Adipose tissue (tissue), 3 donors: Measurements from ENCODE around the gene ABCA4. TPM values are rescaled to one million over a fixed set of nuclear protein-coding genes. Genes with fewer than 3 reads are reported as not detected.
"Not testable (repeated sequence)": the region's sequence is repeated elsewhere in the genome, so short reads cannot be mapped to it uniquely, and the experiment has no call there.

Experiments used
- H3K27ac ChIP-seq: one replicate; pipeline ENCODE4 v1.5.1; 2013; ENCODE audit warnings: low read depth, low read length
- WGBS, 3 donors: extraction: QIAGEN DNeasy Blood & Tissue Kit; methylation state at CpG; one replicate each; pipeline ENCODE4 v1.1.7; 2013; 5-methylcytosine and 5-hydroxymethylcytosine counted together
- polyA plus RNA-seq, 3 donors: library from polyadenylated mRNA; stranded (reverse); fragments of 200-250 nt; gene quantifications; one replicate each; pipeline ENCODE4 v1.2.3, GENCODE V29; 2013
- donor health status: healthy with polysubstance abuse.
- donor health status: Bipolar disorder and iron deficiency.
- donor health status: healthy.

Gene ABCA4
- polyA plus RNA-seq, 3 donors = 0.15 to 0.67 (median 0.36) TPM

DNA sequence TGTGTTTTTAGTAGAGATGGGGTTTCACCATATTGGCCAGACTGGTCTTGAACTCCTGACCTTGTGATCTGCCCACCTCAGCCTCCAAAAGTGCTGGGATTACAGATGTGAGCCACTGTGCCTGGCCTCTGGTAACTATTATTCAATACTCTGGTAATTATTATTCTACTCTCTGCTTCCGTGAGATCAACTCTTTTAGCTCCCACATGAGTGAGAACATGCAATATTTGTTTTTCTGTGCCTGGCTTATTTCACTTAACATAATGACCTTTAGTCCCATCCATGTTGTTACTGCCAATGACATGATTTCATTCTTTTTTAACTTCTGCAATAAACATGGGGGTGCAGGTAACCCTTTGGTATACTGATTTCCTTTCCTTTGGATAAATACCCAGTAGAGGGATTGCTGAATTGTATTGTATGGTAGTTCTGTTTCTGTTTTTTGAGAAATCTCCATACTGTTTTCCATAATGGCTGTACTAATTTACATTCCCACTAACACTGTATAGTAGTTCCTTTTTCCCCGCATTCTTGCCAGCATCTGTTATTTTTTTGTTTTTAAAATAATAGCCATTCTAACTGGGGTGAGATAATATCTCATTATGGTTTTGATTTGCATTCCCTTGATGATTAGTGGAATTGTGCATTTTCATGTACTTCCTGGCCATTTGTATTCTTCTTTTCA is 173.8 kb downstream of the ABCA4 start:
- not testable (repeated sequence) for H3K27ac ChIP-seq
- 59 to 78% (median 74%) methylated on average over 2 of the region's 2 CpGs for WGBS, 3 donors

Other genes with a start within 250 kb of the ABCA4 start
- gene DNTTIP2, start 241.9 kb downstream of the ABCA4 start, polyA plus RNA-seq = 10 to 100 TPM; 12.8 to 41.9 (median 37.4) TPM
- gene GCLM, start 211.7 kb downstream of the ABCA4 start, polyA plus RNA-seq = 10 to 100 TPM in 1 of 3 donors, 1 to 10 TPM in 2; 3.7 to 14.8 (median 4.9) TPM
- gene ARHGAP29, start 116.4 kb upstream of the ABCA4 start, polyA plus RNA-seq = 10 to 100 TPM in 2 of 3 donors, 1 to 10 TPM in 1; 5.0 to 19.2 (median 18.3) TPM